DND-41 (cell line): ENCODE measurements around the gene HCST.

Experiments
- ATAC-seq: fragments of 200-7000 bp; cut with Tn5 transposase; 3 replicates; pipeline ENCODE4 v1.9.1; 2021; ENCODE audit warnings: low read depth; ENCODE audit not compliant: insufficient read depth
- DNase-seq: peaks from one replicate; pipeline ENCODE4 v3.0.0-alpha.2; 2020
- H2AFZ ChIP-seq: 2 replicates; pipeline ENCODE4 v1.6.0; 2012; ENCODE audit warnings: low read depth, low read length
- H3K27ac ChIP-seq: 2 replicates; pipeline ENCODE4 v1.5.1; 2012; ENCODE audit warnings: low read length, inconsistent platforms
- H3K27me3 ChIP-seq: fragments of 200-600 bp; sonication (generic); 2 replicates; pipeline ENCODE4 v1.6.0; 2012; ENCODE audit warnings: low read length, mild to moderate bottlenecking, inconsistent platforms; ENCODE audit not compliant: insufficient read depth, poor library complexity
- H3K36me3 ChIP-seq: 2 replicates; pipeline ENCODE4 v1.5.1; 2012; ENCODE audit warnings: low read length, inconsistent platforms; ENCODE audit not compliant: insufficient read depth
- H3K4me1 ChIP-seq: 2 replicates; pipeline ENCODE4 v1.5.1; 2012; ENCODE audit warnings: mild to moderate bottlenecking, low read length; ENCODE audit not compliant: insufficient read depth
- H3K4me2 ChIP-seq: 2 replicates; pipeline ENCODE4 v1.6.0; 2012; ENCODE audit warnings: mild to moderate bottlenecking, moderate library complexity, low read length, inconsistent platforms; ENCODE audit not compliant: insufficient read depth
- H3K4me3 ChIP-seq, 2 experiments: fragments of 200-600 bp in 1 of 2; shearing (Covaris generic) in 1 of 2; 2 replicates each; pipeline ENCODE4 v1.5.1; 2012 to 2016; ENCODE audit warnings: inconsistent platforms in 2 of 2, low read length in 2 of 2, mild to moderate bottlenecking in 2 of 2, low read depth in 1 of 2, moderate library complexity in 1 of 2
- H3K79me2 ChIP-seq: 2 replicates; pipeline ENCODE4 v1.6.0; 2012; ENCODE audit warnings: low read length, inconsistent platforms; ENCODE audit not compliant: insufficient read depth
- H3K9ac ChIP-seq: 2 replicates; pipeline ENCODE4 v1.6.0; 2012; ENCODE audit warnings: low read depth, mild to moderate bottlenecking, inconsistent platforms, low read length, moderate library complexity
- H3K9me3 ChIP-seq: 2 replicates; pipeline ENCODE4 v1.5.1; 2012; ENCODE audit warnings: low read length, moderate library complexity, mild to moderate bottlenecking, inconsistent platforms; ENCODE audit not compliant: insufficient read depth, severe bottlenecking
- H4K20me1 ChIP-seq: 2 replicates; pipeline ENCODE4 v1.6.0; 2012; ENCODE audit warnings: low read length; ENCODE audit not compliant: insufficient read depth
- CTCF ChIP-seq: IDR thresholded peaks from 2 replicates; pipeline ENCODE4 v1.5.1; 2012; ENCODE audit warnings: borderline replicate concordance, low read length, moderate library complexity, mild to moderate bottlenecking; ENCODE audit not compliant: poor library complexity, severe bottlenecking; ENCODE audit errors: extremely low read depth
- EZH2 ChIP-seq: IDR thresholded peaks from 3 replicates; pipeline ENCODE4 v1.6.1; 2012; ENCODE audit warnings: borderline replicate concordance, low read depth, mild to moderate bottlenecking, moderate library complexity, low read length, inconsistent platforms; ENCODE audit not compliant: severe bottlenecking

HCST gene

GRCh38 chr19:35895911-35896642 is 6.3 kb upstream of the HCST start:
- H2AFZ ChIP-seq, result no peak overlapping the region
- no peak overlapping the region for H3K4me2 ChIP-seq
- no peaks in the 10 kb centered on the region for H4K20me1 ChIP-seq
- H3K79me2 ChIP-seq, result peaks cover 10% of the 10 kb centered on the region; the same call in 1 of the 2 replicates
- DNase-seq, result no peak
- H3K27me3 ChIP-seq, result no peaks in the 10 kb centered on the region
- H3K27ac ChIP-seq, result no peak overlapping the region
- TF ChIP-seq CTCF, result no peak
- TF ChIP-seq EZH2, result no peak
- peaks cover 20% of the 10 kb centered on the region for H3K4me1 ChIP-seq
- H3K9me3 ChIP-seq, result no peaks in the 10 kb centered on the region
- no peak for ATAC-seq
- H3K9ac ChIP-seq, result no peak overlapping the region
- peaks cover 27% of the 10 kb centered on the region for H3K36me3 ChIP-seq
- no peak overlapping the region for H3K4me3 ChIP-seq

GRCh38 chr19:35896643-35897040 is 5.7 kb upstream of the HCST start:
- no peak overlapping the region for H2AFZ ChIP-seq
- peaks cover 10% of the 10 kb centered on the region; the same call in 1 of the 2 replicates for H3K79me2 ChIP-seq
- H3K27ac ChIP-seq, result no peak overlapping the region
- no peak overlapping the region for H3K9ac ChIP-seq
- no peaks in the 10 kb centered on the region for H3K27me3 ChIP-seq
- H4K20me1 ChIP-seq, result no peaks in the 10 kb centered on the region
- DNase-seq (no peak), ATAC-seq (no peak)
- peaks cover 27% of the 10 kb centered on the region for H3K36me3 ChIP-seq
- peaks cover 26% of the 10 kb centered on the region for H3K4me1 ChIP-seq
- no peak for TF ChIP-seq CTCF
- TF ChIP-seq EZH2, result no peak
- H3K9me3 ChIP-seq, result no peaks in the 10 kb centered on the region
- H3K4me3 ChIP-seq, result no peak overlapping the region
- H3K4me2 ChIP-seq, result no peak overlapping the region

DNA sequence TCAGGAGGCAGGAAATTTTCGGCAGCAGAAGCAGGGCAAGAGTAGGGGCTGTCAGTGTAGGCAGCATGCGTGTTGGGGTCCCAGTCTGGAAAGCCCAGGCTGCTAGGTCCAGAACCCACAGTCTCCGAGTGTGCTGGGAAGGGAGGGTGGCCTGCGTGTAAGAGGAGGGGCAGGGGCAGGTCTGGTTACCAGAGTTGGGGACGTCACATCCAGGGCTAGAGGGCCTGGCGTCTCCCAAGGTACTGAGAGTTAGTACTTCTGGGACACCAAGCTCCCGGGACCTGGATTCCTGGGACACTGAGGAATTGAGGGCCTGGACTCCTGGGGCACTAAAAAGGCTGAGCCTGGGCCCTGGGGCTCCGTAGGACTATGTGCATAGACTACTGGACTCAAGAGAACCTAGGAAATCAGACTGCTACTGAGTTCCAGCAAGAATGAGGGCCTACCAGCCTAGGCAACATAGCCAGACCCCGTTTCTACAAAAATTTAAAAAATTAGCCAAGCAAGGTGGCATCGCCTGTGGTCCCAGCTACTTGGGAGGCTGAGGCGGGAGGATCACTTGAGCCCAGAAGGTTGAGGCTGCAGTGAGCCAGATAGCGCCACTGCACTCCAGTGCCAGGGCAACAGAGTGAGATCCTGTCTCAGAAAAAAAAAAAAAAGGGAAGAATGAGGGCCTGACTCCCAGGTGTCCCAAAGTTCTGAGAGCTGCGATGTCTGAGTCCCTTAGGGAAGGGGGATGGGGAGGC is 4.5 kb upstream of the HCST start:
- H3K27ac ChIP-seq, result no peak overlapping the region
- no peak overlapping the region for H3K9ac ChIP-seq

More for the DNA sequence above, 4.5 kb upstream of the HCST start:
- H3K9me3 ChIP-seq, result no peaks in the 10 kb centered on the region
- ATAC-seq (no peak), DNase-seq (no peak)
- H3K27me3 ChIP-seq, result no peaks in the 10 kb centered on the region
- peaks cover 24% of the 10 kb centered on the region for H3K36me3 ChIP-seq
- H2AFZ ChIP-seq, result no peak overlapping the region
- TF ChIP-seq CTCF, result no peak
- no peak for TF ChIP-seq EZH2
- peaks cover 10% of the 10 kb centered on the region; the same call in 1 of the 2 replicates for H3K79me2 ChIP-seq
- H3K4me1 ChIP-seq, result peaks cover 38% of the 10 kb centered on the region
- no peak overlapping the region for H3K4me2 ChIP-seq
- H4K20me1 ChIP-seq, result no peaks in the 10 kb centered on the region
- no peak overlapping the region for H3K4me3 ChIP-seq
